ENCODE data around the gene FOXP2.
"Not testable (repeated sequence)": the region's sequence is repeated elsewhere in the genome, so short reads cannot be mapped to it uniquely, and the experiment has no call there.

FOXP2 gene

GRCh38 chr7:114414156-114415063 is at the start of gene FOXP2:
Gene FOXP2, plus strand, starts transcription at chr7:114414815. Its CDS starts 11,697 bp downstream, at chr7:114426512.
- no peak for DNase-seq

- DNase-seq = no peak
Measured at GRCh38 chr7:114365791-114366190, 48.8 kb upstream of the FOXP2 start.

GRCh38 chr7:114368492-114368891 is 46.1 kb upstream of the FOXP2 start:
- DNase-seq = no peak

- DNase-seq = no peak
Measured at GRCh38 chr7:114369294-114369693, 45.3 kb upstream of the FOXP2 start.

DNA sequence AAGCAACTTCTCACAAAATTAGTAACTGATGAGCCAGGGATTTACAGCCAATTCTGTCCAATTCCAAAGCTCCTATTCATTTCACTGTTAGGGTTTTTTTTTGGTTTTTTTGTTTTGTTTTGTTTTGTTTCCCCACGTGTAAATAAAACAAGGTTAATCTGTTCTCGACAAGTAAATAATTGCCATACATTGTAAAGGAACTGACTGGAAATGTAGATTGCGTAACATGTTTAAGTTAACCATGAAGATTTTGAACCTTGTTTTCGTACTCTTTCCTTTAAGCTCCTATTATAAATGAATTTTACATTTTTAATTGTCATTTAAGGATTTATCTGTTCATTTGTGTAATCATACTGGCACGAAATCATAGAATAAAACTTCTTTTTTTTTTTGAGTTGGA is 42.0 kb upstream of the FOXP2 start:
- DNase-seq = no peak

GRCh38 chr7:114375907-114376306 is 38.7 kb upstream of the FOXP2 start:
- no peak for DNase-seq

DNA sequence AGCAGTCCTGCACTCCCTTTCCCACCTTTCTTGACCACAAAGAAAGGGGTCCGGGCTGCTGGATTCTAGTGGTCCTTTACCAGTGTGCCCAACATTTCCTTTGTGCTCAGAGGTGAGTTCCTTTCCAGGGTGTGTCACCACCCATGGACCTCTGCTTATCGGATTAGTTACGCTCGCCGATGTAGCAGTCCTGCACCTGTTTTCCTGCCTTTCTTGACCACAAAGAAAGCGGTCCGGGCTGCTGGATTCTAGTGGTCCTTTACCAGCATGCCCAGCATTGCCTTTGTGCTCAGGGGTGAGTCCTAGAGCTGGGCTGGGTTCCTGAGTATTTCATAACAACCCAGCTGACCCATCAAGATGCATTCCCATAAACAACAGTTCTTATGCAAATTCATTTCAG is 30.7 kb upstream of the FOXP2 start:
- not testable (repeated sequence) for DNase-seq

DNA sequence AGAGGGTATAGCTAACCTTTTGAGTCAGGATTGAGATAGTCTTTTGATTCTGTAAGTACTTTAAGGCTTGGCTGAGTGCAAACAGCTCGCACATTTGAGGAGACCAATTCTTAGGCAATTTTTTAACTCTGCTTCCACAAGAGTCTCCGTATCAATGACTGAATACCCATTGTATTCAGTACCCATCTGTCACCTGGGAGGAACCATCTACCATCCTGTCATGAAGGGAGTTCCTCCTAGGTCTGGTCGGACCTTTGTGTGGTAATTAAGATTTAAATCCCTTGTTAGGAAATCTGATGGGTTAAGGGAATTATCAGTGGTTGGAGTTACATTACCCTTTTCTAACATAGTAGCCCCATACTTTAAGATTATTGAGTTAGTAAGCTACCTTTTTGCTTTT is 30.3 kb upstream of the FOXP2 start:
- DNase-seq = not testable (repeated sequence)

DNA sequence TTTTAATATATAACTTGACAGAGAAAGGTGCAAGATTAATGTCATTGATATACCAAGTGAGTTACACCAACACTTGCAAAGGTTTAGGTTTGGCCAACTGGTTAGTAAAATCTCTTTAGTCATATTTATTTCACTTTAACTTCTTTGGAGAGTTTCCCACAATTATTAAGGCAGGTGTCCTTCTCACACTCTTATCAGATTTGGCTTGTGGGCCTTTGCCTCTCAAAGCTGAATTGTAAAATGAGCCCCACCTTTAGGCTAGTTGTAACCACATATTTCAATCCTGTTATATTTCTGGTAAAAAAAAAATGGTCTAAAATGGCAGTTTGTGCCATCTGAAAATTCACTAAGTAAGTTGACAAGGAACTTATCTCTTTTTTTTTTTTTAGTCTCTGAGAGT is 26.6 kb upstream of the FOXP2 start:
- no peak for DNase-seq

DNA sequence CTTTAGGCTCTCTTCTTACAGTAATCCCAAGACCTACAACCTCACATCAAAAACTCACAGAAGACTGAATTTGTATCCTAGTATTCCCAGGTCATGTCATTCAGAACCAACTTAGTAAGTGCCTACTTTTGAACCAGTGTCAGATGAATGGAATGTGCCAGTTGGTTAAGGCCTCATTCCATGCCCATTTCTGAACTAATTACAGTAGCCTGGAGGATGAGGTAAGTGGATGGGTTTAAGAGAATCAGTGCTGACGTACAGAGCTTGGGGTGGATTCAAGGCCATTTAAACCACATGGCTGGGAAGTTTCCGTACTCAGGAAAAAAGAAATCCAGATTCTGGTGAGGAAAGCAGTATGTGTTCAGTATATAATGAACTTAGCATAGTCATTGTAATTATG is 21.9 kb upstream of the FOXP2 start:
- DNase-seq = no peak

- no peak for DNase-seq
Measured at GRCh38 chr7:114402876-114403635, 11.6 kb upstream of the FOXP2 start.

DNA sequence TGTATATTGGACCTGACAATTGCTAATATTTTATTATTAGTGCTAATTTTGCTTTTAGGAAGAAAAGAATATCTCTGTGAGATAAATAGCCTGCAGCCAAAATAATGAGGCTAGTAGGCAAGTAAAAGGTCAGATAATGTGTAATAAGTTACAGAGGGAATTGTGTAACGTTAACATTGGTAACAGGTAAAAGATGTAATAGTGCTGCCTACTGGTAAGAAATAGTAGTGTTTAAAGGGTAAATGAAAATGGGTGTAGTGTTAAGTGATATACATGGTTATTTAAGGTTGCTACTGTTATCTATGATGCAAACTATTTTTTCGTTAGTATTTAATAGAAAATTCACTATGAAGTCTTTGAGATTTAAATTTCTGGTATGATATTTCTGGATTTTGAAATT is 9.2 kb upstream of the FOXP2 start:
- DNase-seq = no peak

GRCh38 chr7:114409750-114410149 is 4.9 kb upstream of the FOXP2 start:
- no peak for DNase-seq

- DNase-seq = no peak
Measured at GRCh38 chr7:114412548-114412947, 2.1 kb upstream of the FOXP2 start.

DNA sequence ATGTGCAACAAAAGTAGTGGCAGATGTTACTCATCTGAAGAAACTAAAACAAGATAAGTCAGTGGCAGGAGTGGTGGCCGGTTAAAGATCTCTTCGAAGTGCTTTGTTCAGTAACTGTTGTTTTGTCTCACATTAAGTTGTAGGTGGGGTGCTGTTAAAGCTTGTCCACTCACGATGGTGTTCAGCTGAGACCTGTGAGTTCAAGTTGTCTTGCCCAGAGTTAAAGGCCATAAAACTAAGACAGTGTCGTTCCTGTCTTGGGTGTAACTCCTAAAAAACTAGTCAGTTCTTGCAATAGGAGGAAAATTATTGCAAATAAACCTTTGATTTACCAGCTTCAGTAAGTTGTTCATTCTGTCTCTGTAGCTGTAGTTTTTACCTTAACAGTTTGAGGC is 857 bp upstream of the FOXP2 start:
- no peak for DNase-seq

- no peak for DNase-seq
Measured at GRCh38 chr7:114415064-114415989, 712 bp downstream of the FOXP2 start.

DNA sequence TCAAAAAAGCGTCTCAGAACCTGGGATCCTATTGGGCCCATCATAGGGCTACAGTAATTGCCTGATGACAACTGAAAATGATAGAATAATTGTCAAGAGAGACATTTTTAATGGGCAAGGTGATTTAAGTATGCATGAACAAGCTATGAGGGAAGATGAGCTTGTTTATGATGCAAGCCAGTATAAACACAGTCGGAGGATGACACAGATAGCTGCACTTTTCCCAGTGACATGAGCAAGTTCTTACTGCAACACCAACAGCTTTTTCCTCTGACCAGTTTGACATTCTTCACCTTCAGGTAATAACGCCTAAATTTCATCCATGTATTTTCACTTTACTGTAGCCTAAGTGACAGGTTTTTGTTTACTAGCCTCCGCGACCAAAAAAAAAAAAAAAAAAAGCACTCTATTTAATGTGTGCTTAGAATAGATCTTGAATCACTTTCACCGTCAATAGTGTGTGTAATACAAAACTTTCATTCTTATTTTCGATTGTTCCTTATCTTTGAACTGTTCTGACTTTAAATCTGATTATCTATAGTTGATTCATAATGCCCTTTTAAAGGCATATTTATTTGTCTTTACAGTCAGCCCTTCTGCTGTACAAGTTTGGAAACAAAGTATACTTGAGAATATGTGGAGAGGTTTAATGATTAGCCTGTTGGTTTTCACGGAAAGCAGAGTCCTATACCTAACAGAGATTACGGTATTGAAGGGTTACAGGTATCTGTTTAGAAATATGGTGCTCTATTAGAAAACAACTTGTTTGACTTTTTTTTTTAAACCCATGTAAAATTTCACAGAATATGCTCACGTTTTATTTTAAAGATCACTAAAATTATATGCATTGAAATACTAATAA is 1.7 kb downstream of the FOXP2 start:
- no peak for DNase-seq

GRCh38 chr7:114417290-114417689 is 2.7 kb downstream of the FOXP2 start:
- no peak for DNase-seq

GRCh38 chr7:114418117-114418516 is 3.5 kb downstream of the FOXP2 start:
- no peak for DNase-seq

GRCh38 chr7:114419441-114420272 is 5.0 kb downstream of the FOXP2 start:
- no peak for DNase-seq

All from stimulated activated CD4-positive, alpha-beta T cell treated with anti-CD3 and anti-CD28 coated beads, Interleukin-4, amount 100 ng/mL, for 24 hours (primary cell).